Measurements from ENCODE around the gene UBE2L6. TPM values are rescaled to one million over a fixed set of nuclear protein-coding genes. Genes with fewer than 3 reads are reported as not detected.

Gene UBE2L6
- total and polyA plus RNA-seq, 4 donors = 18.6 to 97.2 (median 65.1) TPM

DNA sequence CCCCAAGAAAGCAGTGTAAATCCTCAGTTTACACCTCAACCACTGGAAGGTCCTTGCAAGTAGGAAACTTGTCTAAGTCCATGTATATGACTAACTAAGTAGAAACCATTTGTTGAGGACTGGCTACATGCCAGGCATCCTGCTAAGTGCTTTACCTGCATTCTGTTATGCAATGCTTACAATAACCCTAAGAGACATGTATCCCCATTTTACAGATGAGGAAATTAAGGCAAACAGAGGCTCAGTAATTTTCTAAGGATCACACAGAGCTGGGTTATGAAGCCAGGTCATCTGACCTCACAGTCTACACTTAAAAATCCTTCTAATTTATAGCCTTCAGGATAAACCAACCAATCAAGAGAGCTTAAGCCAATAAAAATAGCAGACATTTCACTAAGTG is 38.5 kb downstream of the UBE2L6 start (continued):
- no peak for TF ChIP-seq RXRA (IDR thresholded peaks at IDR 0.05)
- TF ChIP-seq FOXA2 (IDR thresholded peaks at IDR 0.05) = no peak

DNA sequence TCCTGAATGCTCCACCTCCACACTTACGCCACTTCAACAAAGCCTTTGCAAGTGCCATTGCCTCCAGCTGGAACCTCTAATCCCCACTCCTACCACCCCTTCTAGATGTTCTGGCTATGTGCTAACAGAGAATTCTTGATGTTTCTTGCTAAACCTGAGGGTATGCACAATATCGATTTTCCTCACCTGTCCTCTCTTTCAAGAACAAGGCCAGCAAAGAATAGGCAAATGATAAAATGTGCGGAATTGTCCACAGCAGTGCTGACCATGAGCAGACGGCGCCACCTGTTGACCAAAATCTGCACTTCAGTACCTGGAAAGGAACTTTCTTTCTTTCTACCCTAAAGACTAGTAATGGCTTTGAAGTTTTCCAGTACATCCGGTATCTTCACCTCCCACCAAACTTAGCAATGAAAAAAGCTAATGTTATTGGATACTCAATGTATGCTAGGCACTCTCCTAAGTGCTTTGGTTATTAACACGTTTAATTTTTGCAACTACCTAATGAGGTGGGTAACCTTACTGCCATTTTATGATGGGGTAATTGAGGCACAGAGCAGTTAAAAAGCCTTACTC is 40.3 kb downstream of the UBE2L6 start:
- H3K27ac ChIP-seq (ENCODE audit: low read depth in 1 of 2, low read length in 2 of 2) = no peak overlapping the region
- DNase-seq (ENCODE audit: low spot score) = peak; percentile 87
- no peaks in the 10 kb centered on the region for H3K27me3 ChIP-seq (ENCODE audit: control insufficient read depth in 4 of 4, insufficient read depth in 4 of 4, low read length in 3 of 4)
- TF ChIP-seq SP1 (IDR thresholded peaks at IDR 0.05) (no peak), HNF4A (conservative IDR thresholded peaks at IDR 0.05) (peak in 1 of 2 donors; percentile 23), HNF4G (IDR thresholded peaks at IDR 0.05) (no peak), REST (IDR thresholded peaks at IDR 0.05) (no peak), RXRA (IDR thresholded peaks at IDR 0.05) (no peak), ZBTB33 (IDR thresholded peaks at IDR 0.05) (no peak), TAF1 (conservative IDR thresholded peaks at IDR 0.05) (no peak), RAD21 (IDR thresholded peaks at IDR 0.05) (peak; percentile 100)
- TF ChIP-seq, protein P1, sequence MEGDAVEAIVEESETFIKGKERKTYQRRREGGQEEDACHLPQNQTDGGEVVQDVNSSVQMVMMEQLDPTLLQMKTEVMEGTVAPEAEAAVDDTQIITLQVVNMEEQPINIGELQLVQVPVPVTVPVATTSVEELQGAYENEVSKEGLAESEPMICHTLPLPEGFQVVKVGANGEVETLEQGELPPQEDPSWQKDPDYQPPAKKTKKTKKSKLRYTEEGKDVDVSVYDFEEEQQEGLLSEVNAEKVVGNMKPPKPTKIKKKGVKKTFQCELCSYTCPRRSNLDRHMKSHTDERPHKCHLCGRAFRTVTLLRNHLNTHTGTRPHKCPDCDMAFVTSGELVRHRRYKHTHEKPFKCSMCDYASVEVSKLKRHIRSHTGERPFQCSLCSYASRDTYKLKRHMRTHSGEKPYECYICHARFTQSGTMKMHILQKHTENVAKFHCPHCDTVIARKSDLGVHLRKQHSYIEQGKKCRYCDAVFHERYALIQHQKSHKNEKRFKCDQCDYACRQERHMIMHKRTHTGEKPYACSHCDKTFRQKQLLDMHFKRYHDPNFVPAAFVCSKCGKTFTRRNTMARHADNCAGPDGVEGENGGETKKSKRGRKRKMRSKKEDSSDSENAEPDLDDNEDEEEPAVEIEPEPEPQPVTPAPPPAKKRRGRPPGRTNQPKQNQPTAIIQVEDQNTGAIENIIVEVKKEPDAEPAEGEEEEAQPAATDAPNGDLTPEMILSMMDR (IDR thresholded peaks at IDR 0.05; ENCODE audit: low read depth, low read length, missing input control) = peak; percentile 97
- H3K9ac ChIP-seq (ENCODE audit: low read depth in 1 of 2, low read length in 2 of 2) = no peak overlapping the region
- no peak overlapping the region for H3K4me3 ChIP-seq (ENCODE audit: low read depth in 1 of 3, low read length in 3 of 3)
- H3K9me3 ChIP-seq (ENCODE audit: control insufficient read depth in 4 of 4, low read length in 3 of 4) = no peaks in the 10 kb centered on the region
- peaks cover 2 to 24% (median 19%) of the 10 kb centered on the region in 4 donors for H3K4me1 ChIP-seq (ENCODE audit: control insufficient read depth in 4 of 4, insufficient read depth in 4 of 4, low read length in 3 of 4)
- peaks cover 0 to 6% (median 2%) of the 10 kb centered on the region in 4 donors for H3K36me3 ChIP-seq (ENCODE audit: control insufficient read depth in 4 of 4, insufficient read depth in 3 of 4, low read depth in 1 of 4, low read length in 3 of 4)
- 17% methylated on average over 7 of the region's 7 CpGs for WGBS

- Histone ChIP-seq H3K36me3 (ENCODE audit: control insufficient read depth in 4 of 4, insufficient read depth in 3 of 4, low read depth in 1 of 4, low read length in 3 of 4) (peaks cover 0 to 4% (median 1%) of the 10 kb centered on the region in 4 donors), H3K9ac (ENCODE audit: low read depth in 1 of 2, low read length in 2 of 2) (no peak overlapping the region), H3K4me3 (ENCODE audit: low read depth in 1 of 3, low read length in 3 of 3) (no peak overlapping the region), H3K4me1 (ENCODE audit: control insufficient read depth in 4 of 4, insufficient read depth in 4 of 4, low read length in 3 of 4) (peaks cover 0 to 3% (median 2%) of the 10 kb centered on the region in 4 donors), H3K27me3 (ENCODE audit: control insufficient read depth in 4 of 4, insufficient read depth in 4 of 4, low read length in 3 of 4) (no peaks in the 10 kb centered on the region), H3K27ac (ENCODE audit: low read depth in 1 of 2, low read length in 2 of 2) (no peak overlapping the region), H3K9me3 (ENCODE audit: control insufficient read depth in 4 of 4, low read length in 3 of 4) (no peaks in the 10 kb centered on the region)
- TF ChIP-seq FOXA1 (IDR thresholded peaks at IDR 0.05) (no peak), GABPA (IDR thresholded peaks at IDR 0.05 in 1 of 2, conservative IDR thresholded peaks at IDR 0.05 in 1 of 2) (no peak), ZBTB33 (IDR thresholded peaks at IDR 0.05) (no peak), FOXA2 (IDR thresholded peaks at IDR 0.05) (no peak)
- DNase-seq (ENCODE audit: low spot score) = no peak
- WGBS = 91% methylated on average over 4 of the region's 4 CpGs
These were observed 44.1 kb downstream of the UBE2L6 start for GRCh38 chr11:57523419-57523818.

Data from liver (tissue), 9 donors.